NB4 (cell line): Measurements from ENCODE around the gene CYYR1.

Source experiments
- MAX ChIP-seq: IDR thresholded peaks from 2 replicates; pipeline ENCODE4 v1.6.1; 2011; ENCODE audit warnings: low read depth, low read length
- POLR2A ChIP-seq: IDR thresholded peaks from 2 replicates; pipeline ENCODE4 v1.6.1; 2011; ENCODE audit warnings: mild to moderate bottlenecking; ENCODE audit not compliant: insufficient read length; ENCODE audit errors: extremely low read depth

DNA sequence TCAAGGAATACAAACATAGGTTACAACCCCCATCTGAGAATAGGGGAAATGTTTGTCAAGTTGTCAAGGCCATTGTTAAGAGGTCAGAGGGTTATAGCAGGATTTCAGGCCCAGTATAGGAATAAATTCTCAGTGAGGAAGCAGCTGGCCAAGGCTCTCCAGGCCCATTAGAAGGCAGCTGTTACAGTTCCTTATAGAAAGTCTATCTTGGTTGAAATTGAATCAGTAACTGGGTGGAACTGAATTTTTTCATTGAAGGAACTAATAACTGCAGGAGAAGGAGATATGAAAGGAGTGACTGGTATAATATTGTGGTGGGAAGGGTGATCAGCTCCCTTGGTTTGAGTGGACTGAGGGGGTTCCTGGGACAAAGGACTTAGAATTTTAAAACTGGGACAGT lies 134.1 kb downstream of the CYYR1 start:
- TF ChIP-seq MAX (no peak), POLR2A (no peak)
